Activated CD4-positive, CD25-positive, alpha-beta regulatory T cell treated with anti-CD3 and anti-CD28 coated beads, Interleukin-2, amount 50 U/mL, for 72 hours (primary cell): ENCODE results near the gene SMNDC1.

Experiments used
- DNase-seq: peaks from one replicate; pipeline ENCODE4 v3.0.0; 2021

SMNDC1 gene

GRCh38 chr10:110326351-110327032, 21.8 kb upstream of the SMNDC1 start:
- DNase-seq, result no peak

GRCh38 chr10:110324805-110325280, 20.1 kb upstream of the SMNDC1 start:
- DNase-seq, result no peak

GRCh38 chr10:110324201-110324804, 19.6 kb upstream of the SMNDC1 start:
- no peak for DNase-seq

- DNase-seq, result no peak
These were observed 18.8 kb upstream of the SMNDC1 start for GRCh38 chr10:110323503-110323902.

- DNase-seq, result no peak
These were observed 17.3 kb upstream of the SMNDC1 start for GRCh38 chr10:110321869-110322620.

- no peak for DNase-seq
These were observed 13.4 kb upstream of the SMNDC1 start for GRCh38 chr10:110317866-110318850.

- DNase-seq, result no peak
These were observed 9.0 kb upstream of the SMNDC1 start for GRCh38 chr10:110313674-110314073.

GRCh38 chr10:110312206-110312605, 7.5 kb upstream of the SMNDC1 start:
- DNase-seq, result no peak

- DNase-seq, result no peak
These were observed 6.7 kb upstream of the SMNDC1 start for GRCh38 chr10:110311357-110311949.

GRCh38 chr10:110310741-110311140, 6.0 kb upstream of the SMNDC1 start:
- DNase-seq, result no peak

GRCh38 chr10:110307805-110308204, 3.1 kb upstream of the SMNDC1 start:
- DNase-seq, result no peak

- no peak for DNase-seq
These were observed 1.7 kb upstream of the SMNDC1 start for GRCh38 chr10:110306452-110306768.

GRCh38 chr10:110305767-110306451, 1.2 kb upstream of the SMNDC1 start:
- no peak for DNase-seq

- DNase-seq, result no peak
These were observed 333 bp downstream of the SMNDC1 start for GRCh38 chr10:110304394-110304779.

GRCh38 chr10:110303681-110304080, 1.0 kb downstream of the SMNDC1 start:
- DNase-seq, result no peak

- DNase-seq, result no peak
These were observed 4.2 kb downstream of the SMNDC1 start for GRCh38 chr10:110300486-110300986.

GRCh38 chr10:110296966-110297365, 7.8 kb downstream of the SMNDC1 start:
- no peak for DNase-seq

GRCh38 chr10:110286841-110287240, 17.9 kb downstream of the SMNDC1 start:
- DNase-seq, result no peak

GRCh38 chr10:110285501-110285900, 19.2 kb downstream of the SMNDC1 start:
- no peak for DNase-seq

- no peak for DNase-seq
These were observed 20.5 kb downstream of the SMNDC1 start for GRCh38 chr10:110284262-110284661.

GRCh38 chr10:110279407-110279986, 25.2 kb downstream of the SMNDC1 start:
- no peak for DNase-seq
